ENCODE measurements around the gene PI4KB.
"Not testable (repeated sequence)": the region's sequence is repeated elsewhere in the genome, so short reads cannot be mapped to it uniquely, and the experiment has no call there.

Gene PI4KB

GRCh38 chr1:151327223-151327902, at the start of gene PI4KB:
TSS of gene PI4KB (minus strand) at chr1:151327416. CDS start at chr1:151316481, 10,935 bp downstream.
- DNase-seq: peak; percentile 100

- no peak for DNase-seq
Observed at GRCh38 chr1:151373196-151373595, 46.0 kb upstream of the PI4KB start.

GRCh38 chr1:151372058-151372934, 45.1 kb upstream of the PI4KB start, which contains the start of gene SELENBP1:
TSS of gene SELENBP1 (minus strand) at chr1:151372705. CDS start at chr1:151372641, 64 bp downstream.
- DNase-seq: peak; percentile 100

GRCh38 chr1:151371370-151372057, 44.3 kb upstream of the PI4KB start:
- peak; percentile 100 for DNase-seq

- no peak for DNase-seq
Observed at GRCh38 chr1:151370211-151370911, 43.1 kb upstream of the PI4KB start.

- DNase-seq: no peak
Observed at GRCh38 chr1:151369621-151370048, 42.4 kb upstream of the PI4KB start.

- no peak for DNase-seq
Observed at GRCh38 chr1:151369302-151369610, 42.0 kb upstream of the PI4KB start.

GRCh38 chr1:151368393-151369301, 41.4 kb upstream of the PI4KB start:
- DNase-seq: no peak

GRCh38 chr1:151367658-151368392, 40.6 kb upstream of the PI4KB start:
- DNase-seq: no peak

GRCh38 chr1:151364996-151365395, 37.8 kb upstream of the PI4KB start:
- no peak for DNase-seq

- DNase-seq: no peak
Observed at GRCh38 chr1:151362308-151363155, 35.3 kb upstream of the PI4KB start.

GRCh38 chr1:151361883-151362282, 34.7 kb upstream of the PI4KB start:
- DNase-seq: no peak

GRCh38 chr1:151356696-151357095, 29.5 kb upstream of the PI4KB start:
- DNase-seq: no peak

GRCh38 chr1:151352021-151352718, 25.0 kb upstream of the PI4KB start:
- DNase-seq: no peak

GRCh38 chr1:151350323-151350722, 23.1 kb upstream of the PI4KB start:
- not testable (repeated sequence) for DNase-seq

GRCh38 chr1:151347523-151348246, 20.5 kb upstream of the PI4KB start:
- no peak for DNase-seq

- DNase-seq: peak; percentile 100
Observed at GRCh38 chr1:151346769-151347522, 19.7 kb upstream of the PI4KB start, which contains the start of gene RFX5. TSS of gene RFX5 (minus strand) at chr1:151347252. CDS start at chr1:151346320, 932 bp downstream.

Data from DMS 273 treated with DMSO at 0.1 percent for 48 hours (cell line).